NCI-H1694 treated with DMSO at 0.1 percent for 48 hours (cell line): Measurements from ENCODE around the gene KIFC3.
"Not testable (repeated sequence)": the region's sequence is repeated elsewhere in the genome, so short reads cannot be mapped to it uniquely, and the experiment has no call there.

Source experiments
- DNase-seq: peaks from one replicate; lab custom pipeline; 2025; lab: John Stamatoyannopoulos, UW

The KIFC3 gene

DNA sequence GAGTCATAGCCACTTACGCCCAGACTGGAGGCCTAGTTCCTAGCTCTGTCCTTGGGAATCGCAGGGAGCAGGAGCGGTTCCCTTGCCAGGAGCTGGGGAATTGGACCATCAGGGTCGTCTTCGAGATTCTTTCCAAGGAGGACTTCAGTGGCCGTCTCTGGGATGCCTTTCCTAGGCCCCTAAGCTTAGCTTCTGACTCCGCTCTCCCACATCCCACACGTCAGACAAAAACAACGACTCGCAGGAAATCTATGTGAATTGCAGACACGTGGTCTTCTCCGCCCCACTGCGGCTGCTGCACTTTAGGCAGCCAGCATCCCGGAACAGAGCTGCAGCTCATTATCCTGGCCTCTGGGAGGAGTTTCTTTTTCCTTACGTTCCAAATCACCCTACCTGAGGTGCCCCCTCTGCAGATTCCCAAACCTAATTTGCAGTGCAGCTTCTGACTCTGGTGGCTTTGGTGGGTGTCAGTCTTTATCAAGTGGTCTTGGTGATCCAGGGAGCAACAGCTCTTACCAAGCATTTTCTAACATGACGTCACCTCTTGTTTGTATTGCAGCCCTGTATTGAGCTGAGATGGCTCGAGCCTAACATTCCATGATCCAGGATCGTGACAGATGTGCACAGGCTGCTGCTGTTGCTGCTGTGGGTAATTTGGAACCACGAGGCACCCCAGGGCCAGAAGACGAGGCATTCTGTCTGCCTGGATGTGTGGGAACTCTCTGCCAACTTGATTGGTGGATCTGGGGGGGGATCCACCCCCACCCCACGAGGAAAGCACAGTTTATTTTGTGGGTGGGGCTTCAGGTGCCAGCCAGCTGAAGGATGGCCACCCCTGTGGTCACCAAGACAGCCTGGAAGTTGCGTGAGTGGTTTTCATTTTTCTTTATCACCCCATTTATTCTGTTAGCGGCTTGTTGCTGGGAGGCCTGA is 65.6 kb downstream of the KIFC3 start:
- DNase-seq: peak; percentile 20

DNA sequence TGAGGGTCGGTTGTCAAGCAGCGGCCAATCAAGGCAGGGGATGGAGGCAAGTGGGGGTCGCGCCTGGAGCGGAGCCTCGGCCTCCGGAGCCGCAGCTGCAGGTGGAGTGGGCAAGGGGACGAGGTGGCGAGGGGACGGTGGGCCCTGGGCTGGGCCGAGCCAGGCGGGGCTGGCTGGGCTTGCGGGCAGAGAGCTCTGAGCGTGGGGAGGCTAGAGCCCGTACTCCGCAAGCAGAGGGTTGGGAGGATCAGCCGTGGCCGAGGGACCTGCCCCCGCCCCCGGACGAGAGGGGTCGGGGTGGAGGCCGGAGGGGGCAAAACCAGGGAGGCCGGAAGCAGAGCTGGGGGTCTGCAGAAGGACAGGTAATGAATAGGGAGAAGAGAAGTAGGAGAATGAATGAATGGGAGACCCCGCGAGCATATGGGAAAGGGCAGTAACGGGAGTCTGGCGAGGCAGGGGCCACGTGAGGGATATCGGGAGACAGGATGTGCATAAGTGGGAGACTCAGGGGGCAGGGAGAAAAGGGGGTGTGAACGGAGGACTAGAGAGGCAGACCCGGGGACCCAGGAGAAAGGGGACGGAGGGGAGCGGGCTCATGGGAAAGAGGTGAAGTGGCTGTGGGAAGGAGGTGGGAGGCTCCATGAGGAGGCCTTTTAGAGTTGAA is 66.4 kb downstream of the KIFC3 start, which contains the start of gene KATNB1:
Gene KATNB1, plus strand, starts transcription at position 16 of the 664 bp plus-strand sequence. CDS start 1,474 bp downstream, outside the sequence.
- DNase-seq: no peak

DNA sequence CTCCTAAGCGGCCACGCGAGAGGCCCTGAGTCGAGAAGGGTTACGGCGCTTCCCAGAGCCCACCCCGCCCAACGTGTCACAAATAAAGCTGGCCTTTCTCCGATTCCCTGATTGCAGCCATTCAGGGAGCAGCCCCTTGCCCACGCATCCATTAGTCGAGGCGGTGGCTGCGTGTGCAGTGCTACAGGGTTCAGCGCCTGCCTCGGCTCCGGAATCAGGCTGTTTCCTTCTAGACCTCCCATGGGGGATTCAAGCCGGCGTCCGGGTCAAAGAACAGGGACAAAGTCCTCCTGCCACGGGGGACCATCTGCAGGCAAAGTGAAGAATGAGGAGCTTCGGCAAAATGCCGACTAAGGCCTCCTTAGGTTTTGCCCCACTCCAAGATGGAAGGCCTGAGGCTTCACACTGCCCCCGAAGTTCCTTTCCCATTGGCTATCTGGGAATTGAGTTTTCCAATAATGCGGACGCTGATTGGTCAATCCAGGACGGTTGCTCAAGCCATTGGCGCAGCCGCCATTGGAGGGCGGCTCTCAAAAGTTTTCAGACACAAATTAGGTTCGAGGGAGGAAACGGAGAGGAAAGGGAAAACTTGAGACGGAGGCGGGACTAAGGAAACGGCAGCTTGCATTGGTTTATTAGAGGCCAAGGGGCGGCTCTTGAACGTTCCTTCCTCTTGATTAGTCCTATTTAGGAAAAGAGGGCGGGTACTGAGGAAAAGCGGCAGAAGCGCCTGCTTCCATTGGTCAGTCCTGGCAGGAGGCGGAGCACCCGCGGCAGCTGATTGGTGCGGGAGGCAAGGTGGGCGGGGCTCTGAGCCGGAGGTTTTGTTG is 67.2 kb downstream of the KIFC3 start:
- DNase-seq: peak; percentile 98

DNA sequence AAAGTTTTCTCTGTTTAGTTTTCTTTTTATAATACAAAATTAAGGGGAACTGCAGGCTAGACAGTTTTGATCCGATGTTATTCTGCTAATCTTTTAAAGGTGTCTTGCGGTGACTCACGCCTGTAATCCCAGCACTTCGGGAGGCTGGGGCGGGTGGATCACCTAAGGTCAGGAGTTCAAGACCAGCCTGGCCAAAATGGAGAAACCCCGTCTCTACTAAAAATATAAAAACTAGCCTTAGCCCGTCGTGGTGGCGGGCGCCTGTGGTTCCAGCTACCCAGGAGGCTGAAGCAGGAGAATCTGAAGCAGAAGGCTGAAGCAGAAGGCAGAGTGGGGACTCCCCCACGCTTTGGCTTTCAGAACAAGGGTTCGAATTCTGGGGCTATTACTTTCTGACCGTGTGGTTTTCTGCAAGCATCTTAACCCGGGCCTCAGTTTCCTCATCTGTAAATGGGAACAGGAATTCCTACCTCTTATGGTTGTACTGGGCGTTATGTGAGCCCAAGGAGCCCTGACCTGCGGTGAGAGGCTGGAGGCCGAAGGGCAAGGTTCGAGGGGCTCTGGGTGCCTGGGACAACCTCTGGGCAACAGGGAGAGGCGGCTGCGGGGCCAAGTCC is 67.9 kb downstream of the KIFC3 start:
- no peak for DNase-seq

DNA sequence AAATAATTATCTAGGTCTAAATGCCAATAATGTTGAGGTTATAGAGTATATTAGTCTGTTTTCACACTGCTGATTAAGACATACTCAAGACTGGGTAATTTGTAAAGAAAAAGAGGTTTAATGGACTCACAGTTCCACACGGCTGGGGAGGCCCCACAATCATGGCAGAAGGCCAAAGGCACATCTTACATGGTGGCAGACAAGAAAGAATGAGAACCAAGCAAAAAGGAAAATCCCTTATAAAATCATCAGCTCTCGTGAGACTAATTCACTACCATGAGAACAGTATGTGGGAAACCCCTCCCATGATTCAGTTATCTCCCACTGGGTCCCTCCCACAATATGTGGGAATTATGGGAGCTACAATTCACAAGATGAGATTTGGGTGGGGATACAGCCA is 69.6 kb downstream of the KIFC3 start:
- DNase-seq: no peak

DNA sequence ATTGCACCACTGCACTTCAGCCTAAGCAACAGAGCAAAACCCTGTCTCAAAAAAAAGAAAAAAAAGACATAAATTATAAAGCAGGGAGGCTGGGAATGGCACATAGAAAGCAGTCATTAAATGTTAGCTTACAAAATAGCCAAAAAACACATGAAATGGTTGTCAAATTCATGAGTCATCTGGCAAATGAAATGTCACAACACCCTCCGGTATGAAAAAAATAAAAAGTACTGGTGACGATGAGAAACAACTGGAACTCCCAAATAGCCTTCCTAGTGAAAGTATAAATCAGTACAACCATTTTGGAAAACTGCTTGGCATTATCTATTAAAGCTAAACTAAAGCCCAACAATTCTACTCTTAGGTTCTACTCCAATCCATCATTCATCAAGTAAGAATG is 70.3 kb downstream of the KIFC3 start:
- no peak for DNase-seq

DNA sequence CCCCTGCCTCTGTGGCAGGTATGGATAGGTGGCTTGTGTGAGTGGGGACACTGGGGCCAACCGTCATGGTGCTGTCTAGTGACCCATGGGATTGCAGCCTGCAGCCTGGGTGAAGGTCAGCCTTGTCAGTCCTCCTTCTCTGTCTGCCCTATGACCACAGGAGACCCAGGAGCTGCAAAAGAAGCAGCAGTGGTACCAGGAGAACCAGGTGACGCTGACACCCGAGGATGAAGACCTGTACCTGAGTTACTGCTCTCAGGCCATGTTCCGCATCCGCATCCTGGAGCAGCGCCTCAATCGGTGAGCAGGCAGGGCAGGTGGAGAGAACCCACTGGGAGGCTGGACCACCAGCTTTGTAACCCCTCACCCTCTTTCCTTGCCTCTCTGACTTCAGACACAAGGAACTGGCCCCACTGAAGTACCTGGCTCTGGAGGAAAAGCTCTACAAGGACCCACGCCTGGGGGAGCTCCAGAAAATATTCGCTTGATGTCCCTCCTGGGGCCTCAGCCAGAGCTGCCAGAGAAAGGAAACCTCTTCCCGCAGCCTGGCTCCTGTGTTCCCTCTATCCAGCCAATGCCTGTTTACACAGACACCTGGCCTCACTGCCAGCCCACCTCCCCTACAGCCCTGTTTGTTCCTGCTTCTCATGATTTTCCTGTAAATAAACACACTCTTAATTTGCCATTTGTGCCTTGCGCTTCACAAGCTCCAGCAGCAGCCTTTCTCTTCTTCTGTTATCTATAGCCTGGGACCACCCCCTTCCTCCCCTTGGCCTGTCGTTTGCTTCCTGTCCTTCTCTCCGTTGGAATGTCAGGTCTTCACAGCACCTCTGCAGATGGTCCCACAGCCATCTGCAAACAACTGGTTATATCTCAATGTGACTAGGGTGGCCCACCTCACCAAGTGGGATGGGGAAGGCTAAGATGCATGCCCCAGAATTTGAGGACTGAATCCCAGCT is 71.2 kb downstream of the KIFC3 start:
- DNase-seq: no peak

DNA sequence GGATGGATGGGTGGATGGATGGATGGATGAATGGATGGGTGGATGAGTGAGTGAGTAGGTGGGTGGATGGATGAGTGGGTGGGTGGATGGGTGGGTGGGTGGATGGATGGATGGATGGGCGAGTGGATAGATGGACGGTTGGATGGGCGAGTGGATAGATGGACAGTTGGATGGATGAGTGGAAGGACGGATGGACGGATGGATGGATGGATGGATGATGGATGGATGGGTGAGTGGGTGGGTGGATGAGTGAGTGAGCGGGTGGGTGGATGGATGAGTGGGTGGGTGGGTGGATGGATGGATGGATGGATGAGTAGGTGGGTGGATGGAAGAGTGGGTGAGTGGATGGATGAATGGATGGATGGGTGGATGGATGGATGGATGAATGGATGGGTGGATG is 72.4 kb downstream of the KIFC3 start:
- not testable (repeated sequence) for DNase-seq

DNA sequence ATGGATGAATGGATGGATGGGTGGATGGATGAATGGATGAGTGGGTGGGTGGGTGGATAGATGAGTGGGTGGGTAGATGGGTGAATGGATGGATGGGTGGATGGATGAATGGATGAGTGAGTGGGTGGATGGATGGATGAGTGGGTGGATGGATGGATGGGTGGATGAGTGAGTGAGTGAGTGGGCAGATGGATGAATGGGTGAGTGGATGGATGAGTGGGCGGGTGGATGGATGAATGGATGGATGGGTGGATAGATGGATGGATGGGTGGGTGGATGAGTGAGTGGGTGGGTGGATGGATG is 73.2 kb downstream of the KIFC3 start:
- DNase-seq: no peak

DNA sequence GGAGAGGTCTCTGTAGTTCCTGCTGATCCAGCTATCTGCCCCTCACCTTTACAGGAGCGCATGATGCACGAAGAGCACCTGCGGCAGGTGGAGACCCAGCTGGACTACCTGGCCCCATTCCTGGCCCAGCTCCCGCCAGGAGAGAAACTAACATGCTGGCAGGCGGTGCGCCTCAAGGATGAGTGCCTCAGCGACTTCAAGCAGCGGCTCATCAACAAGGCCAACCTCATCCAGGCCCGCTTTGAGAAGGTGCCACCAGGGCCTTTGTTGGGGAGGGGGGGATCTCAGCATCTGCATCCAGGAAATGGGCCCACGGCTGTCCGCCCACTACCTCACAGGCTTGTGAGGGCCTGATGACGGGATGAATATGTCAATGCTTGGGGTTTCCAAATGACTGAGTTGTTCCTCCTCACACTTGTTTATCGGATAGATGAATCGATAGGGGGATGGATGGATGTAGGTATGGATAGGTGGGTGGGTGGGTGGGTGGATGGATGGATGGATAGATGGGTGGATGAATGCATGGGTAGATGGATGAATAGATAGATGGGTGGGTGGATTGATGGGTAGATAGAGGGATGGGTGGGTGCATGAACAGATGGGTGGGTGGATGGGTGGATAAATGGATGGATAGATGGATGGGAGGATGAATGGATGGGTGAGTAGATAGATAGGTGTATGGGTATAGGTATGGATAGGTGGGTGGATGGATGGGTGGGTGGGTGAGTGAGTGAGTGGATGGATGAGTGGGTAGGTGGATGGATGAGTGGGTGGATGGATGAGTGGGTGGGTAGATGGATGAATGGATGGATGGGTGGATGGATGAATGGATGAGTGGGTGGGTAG is 73.7 kb downstream of the KIFC3 start:
- DNase-seq: no peak

DNA sequence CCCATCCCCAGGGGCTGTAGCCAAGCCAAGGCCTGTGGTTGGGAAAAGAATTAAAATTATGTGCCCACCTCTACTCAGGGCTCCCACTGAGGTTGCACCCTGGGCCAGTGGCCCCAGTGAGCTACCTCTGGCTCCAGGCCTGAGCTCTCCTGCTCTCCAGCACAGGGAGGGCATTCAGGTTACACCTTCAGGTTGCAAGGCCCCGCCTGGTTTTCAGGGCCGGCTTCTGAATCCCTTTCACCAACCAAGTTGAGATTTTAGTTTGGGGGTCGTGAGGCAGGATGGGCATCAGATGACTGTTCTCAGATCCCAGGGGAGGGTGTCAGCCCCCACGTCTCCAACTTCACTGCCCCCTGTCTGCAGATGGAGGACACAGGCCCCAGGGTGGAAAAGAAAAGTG is 74.7 kb downstream of the KIFC3 start:
- no peak for DNase-seq

DNA sequence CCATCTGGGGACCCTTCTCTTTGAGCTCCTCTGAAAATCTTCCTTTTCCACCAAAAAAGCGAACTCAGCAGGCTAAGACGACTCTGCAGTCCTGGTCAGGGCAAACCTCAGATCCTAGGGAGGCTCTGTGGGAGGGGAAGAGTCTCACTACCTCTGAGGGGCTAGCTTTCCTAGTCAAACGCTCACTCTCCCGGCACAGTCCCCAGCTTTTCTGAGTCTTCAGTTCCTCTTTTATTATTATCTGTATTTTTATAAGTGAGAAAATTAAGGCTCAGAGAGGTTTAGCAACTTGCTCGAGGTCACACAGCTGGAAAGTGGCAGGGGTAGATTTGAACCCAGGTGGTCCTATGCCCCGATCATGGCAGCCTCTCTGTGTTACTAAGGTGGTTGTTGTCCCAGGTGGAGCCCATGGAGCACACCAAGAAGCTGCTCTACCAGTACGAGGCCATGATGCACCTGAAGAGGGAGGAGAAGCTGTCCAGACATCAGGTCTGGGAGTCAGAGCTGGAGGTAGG is 75.8 kb downstream of the KIFC3 start:
- DNase-seq: no peak

DNA sequence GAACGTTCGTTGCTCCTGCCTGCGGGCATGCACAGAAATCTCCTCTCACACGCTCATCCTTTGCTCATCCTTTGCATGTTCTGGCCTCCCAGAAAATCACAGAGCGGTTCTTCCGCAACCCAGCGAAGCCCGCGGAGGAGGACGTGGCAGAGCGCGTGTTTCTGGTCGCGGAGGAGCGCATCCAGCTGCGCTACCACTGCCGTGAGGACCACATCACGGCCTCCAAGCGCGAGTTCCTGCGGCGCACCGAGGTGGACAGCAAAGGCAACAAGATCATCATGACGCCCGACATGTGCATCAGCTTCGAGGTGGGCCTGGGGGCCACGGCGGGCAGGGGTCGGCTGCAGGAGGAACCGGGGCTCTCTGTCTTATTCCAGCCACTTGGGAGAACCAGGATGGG is 76.3 kb downstream of the KIFC3 start:
- no peak for DNase-seq

DNA sequence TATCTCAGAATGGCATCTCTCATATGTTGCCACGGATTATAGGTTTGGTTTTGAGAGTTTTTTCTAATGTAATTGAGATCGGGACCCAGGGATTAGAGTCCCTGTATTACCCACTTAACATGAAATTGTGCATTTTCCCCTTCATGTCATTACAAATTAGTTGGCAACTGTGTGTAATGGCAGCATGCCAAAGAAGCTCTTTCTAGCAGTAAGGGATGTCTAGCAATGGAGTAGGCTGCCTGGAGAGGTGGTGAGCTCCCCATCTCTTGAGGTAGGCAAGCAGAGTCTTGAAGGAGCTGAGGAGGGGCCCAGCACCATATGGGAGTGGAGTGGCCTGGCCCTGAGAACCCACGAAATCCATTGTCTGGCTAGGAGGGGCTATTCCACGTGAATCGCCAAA is 76.7 kb downstream of the KIFC3 start:
- no peak for DNase-seq

DNA sequence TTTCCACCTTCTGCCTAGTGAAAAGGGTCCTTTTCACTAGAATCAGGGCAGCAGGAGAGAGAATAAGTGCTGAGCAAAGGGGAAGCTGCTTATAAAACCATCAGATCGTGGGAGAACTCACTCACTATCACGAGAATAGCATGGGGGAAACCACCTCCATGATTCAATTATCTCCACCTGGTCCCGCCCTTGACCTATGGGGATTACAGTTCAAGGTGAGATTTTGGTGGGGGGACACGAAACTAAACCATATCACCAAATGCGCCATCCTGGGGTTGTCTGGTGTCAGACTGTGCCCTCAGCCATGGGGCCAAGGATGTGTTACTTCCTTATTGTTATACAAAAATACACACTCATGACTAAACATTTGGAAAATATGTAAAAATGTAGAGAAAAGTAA is 77.1 kb downstream of the KIFC3 start:
- no peak for DNase-seq

DNA sequence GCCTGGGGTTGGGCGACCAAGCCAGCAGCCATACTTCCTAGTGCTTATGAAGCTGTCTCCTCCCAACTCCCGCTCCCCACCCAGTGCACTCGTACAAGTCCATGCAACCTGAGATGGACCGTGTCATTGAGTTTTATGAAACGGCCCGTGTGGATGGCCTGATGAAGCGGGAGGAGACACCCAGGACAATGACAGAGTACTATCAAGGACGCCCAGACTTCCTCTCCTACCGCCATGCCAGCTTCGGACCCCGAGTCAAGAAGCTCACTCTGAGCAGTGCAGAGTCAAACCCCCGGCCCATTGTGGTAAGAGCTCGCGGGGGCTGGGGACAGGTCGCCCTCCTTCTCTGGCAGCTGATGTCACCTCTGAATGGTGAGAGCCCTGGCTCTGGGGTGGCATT is 77.8 kb downstream of the KIFC3 start:
- no peak for DNase-seq

DNA sequence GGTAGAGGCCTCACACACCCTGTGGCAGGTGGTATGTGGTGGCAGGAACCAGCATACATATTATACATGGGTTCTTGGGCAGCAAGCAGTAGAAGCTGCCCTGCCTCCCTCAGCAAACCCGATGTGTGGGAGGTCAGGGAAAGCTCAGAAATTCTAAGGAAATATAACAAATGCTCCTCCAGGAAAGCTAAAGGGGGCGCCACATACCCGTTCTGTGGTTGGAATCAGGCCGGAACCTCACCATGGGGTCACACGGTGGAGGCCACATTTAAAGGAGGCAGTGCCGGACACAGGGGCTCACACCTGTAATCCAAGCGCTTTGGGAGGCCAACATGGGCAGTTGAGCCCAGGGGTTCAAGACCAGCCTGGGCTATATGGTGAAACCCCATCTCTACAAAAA is 79.1 kb downstream of the KIFC3 start:
- DNase-seq: no peak

DNA sequence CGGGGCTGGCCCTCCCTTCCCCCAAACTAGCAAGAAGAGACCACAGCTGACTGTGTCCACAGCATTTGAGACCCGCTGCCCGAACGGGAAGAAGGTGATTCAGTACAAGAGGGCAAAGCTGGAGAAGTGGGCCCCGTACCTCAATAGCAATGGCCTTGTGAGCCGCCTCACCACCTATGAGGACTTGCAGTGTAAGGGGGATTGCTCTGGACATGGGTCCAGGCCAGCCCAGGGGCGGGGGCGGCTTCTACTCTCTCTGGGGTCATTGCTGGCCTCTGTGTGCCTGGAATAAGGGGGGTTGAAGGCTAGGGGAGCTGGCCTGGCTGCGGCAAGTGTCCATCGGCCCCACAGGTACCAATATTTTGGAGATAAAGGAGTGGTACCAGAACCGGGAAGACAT is 79.6 kb downstream of the KIFC3 start:
- DNase-seq: no peak

DNA sequence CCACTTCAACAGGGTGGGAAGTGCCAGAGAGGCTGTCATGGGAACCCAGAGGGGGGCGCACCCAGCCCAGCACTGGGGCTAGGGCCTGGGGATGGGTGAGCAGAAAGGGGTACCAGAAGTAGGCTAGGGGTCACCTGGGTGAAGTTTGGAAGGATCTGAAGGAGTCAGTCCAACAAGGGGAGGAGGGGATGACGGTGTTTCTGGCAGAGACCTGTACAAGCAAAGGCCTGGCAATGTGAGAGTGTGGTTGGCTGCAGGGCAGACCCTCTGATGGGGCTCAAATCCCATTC is 80.1 kb downstream of the KIFC3 start:
- DNase-seq: no peak
